HL-60/S4 treated with phorbol 12-myristate 13-acetate at 8.2 ng/mL for 4 days and 3 days (cell line): Measurements from ENCODE around the gene SIX4.

Source experiments
- in situ Hi-C: fragments of 300-500 bp; cut with MboI; formaldehyde crosslinking; loops from 2 replicates; pipeline ENCODE4 v1.15.0; 2022; ENCODE audit warnings: low sequenced_read_pairs

SIX4 gene

GRCh38 chr14:60662982-60663381 is 61.2 kb downstream of the SIX4 start:
- in situ Hi-C loops, result no loop called here

- in situ Hi-C loops, result no loop called here
These were observed 62.4 kb downstream of the SIX4 start for GRCh38 chr14:60661721-60662120.
